Measurements from ENCODE around the gene PRKACA.
"Not testable (repeated sequence)": the region's sequence is repeated elsewhere in the genome, so short reads cannot be mapped to it uniquely, and the experiment has no call there.

The PRKACA gene

DNA sequence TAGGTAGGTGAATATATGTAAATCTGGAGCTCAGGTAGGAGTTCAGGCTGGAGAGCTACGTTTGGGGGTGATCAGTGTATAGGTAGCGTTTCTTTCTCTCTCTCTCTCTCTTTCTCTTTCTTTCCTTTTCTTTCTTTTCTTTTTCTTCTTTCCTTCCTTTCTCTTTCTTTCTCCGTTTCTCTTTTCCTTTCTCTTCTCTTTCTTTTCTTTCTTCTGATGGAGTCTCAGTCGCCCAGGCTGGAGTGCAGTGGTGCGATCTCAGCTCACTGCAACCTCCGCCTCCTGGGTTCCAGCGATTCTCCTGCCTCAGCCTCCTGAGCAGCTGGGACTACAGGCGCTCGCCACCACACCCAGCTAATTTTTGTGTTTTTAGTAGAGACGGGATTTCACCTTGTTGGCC is 28.6 kb upstream of the PRKACA start:
- not testable (repeated sequence) for H3K27ac ChIP-seq (ENCODE audit: extremely low read depth, low read depth, low read length); H3K9me3 ChIP-seq (ENCODE audit: control insufficient read depth, insufficient read depth, low read depth, low read length); H3K4me1 ChIP-seq (ENCODE audit: control insufficient read depth, insufficient read depth, low read length); H3K4me3 ChIP-seq (ENCODE audit: low read depth, low read length); H3K36me3 ChIP-seq (ENCODE audit: control insufficient read depth in 2 of 2, insufficient read depth in 1 of 2, low read length in 2 of 2)
- TF ChIP-seq ZNF366 (tag by site-specific recombination; conservative IDR thresholded peaks at IDR 0.05) (peak; percentile 67), PRDM1 (tag by site-specific recombination; IDR thresholded peaks at IDR 0.05) (peak; percentile 97)
- ChIA-PET POLR2A (interaction anchor here (2.6 kb wide), 1 partner anchor 9 kb away, joined by 13 read pairs; the partner anchor contains the start of gene ASF1B), CTCF (interaction anchor here (0.5 to 3.7 kb wide), 5 partner anchors 9 to 275 kb away, joined by 3 to 26 read pairs (median 4); partner anchors contain the start of gene ASF1B)

DNA sequence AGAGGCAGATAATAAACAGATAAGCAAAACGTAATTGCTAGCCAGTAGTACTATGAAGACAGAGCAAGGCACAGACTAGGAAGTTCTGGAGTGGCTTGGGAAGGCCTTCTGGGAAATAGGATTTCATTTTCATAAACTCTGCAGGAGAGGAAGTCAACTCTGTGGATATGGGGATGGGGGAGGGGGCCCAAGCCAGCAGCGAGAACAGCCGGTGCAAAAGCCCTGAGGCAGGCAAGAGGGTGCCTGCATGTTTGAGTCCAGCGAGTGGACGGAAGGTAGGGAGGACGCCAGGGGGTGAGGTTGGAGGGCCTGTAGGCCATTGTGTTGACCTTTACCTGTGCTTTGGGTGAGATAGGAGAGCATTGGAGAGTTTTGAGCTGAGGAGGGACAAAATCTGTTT is 27.8 kb upstream of the PRKACA start:
- TF ChIP-seq ZNF341 (tag by site-specific recombination; IDR thresholded peaks at IDR 0.05; ENCODE audit: low read depth) (peak; percentile 76), SP7 (tag by site-specific recombination; IDR thresholded peaks at IDR 0.05) (no peak), ZNF623 (tag by site-specific recombination; IDR thresholded peaks at IDR 0.05) (peak; percentile 95)
- H3K36me3 ChIP-seq (ENCODE audit: control insufficient read depth in 2 of 2, insufficient read depth in 1 of 2, low read length in 2 of 2): no peaks in the 10 kb centered on the region; a peak in 1 of 3 replicates
- ChIA-PET POLR2A (interaction anchor here (2.6 kb wide), 1 partner anchor 9 kb away, joined by 13 read pairs; the partner anchor contains the start of gene ASF1B), CTCF (interaction anchor here (0.5 to 3.7 kb wide), 4 partner anchors 9 to 249 kb away, joined by 3 to 26 read pairs (median 5); partner anchors contain the start of gene ASF1B)
- H3K4me1 ChIP-seq (ENCODE audit: control insufficient read depth, insufficient read depth, low read length): no peaks in the 10 kb centered on the region
- no peak overlapping the region for H3K4me3 ChIP-seq (ENCODE audit: low read depth, low read length)
- no peaks in the 10 kb centered on the region for H3K9me3 ChIP-seq (ENCODE audit: control insufficient read depth, insufficient read depth, low read depth, low read length)
- no peak overlapping the region for H3K27ac ChIP-seq (ENCODE audit: extremely low read depth, low read depth, low read length)

DNA sequence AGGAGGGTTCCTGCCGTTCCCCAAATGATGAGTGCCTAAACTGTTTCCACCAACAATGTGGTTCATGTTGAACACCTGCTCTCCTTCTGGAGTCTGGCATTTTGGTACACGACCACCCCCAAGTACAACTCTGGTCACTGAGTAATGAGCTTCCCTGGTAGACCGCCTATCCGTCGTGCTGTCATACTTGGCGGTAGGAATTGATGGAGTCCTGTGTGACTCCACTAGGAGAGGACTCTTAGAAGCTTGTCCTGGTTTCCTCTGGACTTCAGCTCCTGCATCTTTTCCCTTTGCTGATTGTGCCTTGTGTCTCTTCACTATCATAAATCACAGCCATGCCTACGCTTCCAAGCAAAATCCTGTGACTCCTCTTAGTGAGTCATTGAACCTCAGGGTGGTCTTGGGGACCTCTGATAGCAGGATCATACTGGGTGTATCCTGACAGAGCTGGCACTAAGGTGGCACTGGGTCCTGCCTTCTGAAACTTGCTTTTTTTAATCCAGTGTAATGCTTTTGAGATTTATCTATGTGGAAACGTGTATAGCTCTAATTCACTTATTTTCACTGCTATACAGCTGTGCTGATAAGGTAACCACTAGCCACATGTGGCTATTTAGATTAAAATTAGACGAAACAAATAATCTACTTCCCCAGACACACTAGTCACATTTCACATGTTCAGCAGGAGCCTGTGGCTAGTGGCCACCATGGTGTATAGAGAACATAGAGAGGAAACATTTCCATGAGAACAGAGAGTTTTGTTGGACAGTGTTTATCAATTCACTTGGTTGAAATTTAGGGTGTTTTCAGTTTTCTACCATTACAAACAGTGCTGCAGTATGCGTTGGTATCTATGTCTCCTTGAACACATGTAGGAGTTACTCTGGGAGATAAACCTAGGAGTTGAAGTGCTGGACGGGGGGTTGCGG is 25.0 kb upstream of the PRKACA start:
- CTCF ChIA-PET: interaction anchor here (0.6 kb wide), 2 partner anchors 33 to 336 kb away, joined by 3 to 4 read pairs; no protein-coding TSS in a partner anchor
- H3K4me3 ChIP-seq (ENCODE audit: low read depth, low read length): no peak overlapping the region
- H3K4me1 ChIP-seq (ENCODE audit: control insufficient read depth, insufficient read depth, low read length): no peaks in the 10 kb centered on the region
- H3K36me3 ChIP-seq (ENCODE audit: control insufficient read depth in 2 of 2, insufficient read depth in 1 of 2, low read length in 2 of 2): no peaks in the 10 kb centered on the region; a peak in 1 of 3 replicates
- TF ChIP-seq SP7 (tag by site-specific recombination; IDR thresholded peaks at IDR 0.05): no peak
- TF ChIP-seq, protein P1, sequence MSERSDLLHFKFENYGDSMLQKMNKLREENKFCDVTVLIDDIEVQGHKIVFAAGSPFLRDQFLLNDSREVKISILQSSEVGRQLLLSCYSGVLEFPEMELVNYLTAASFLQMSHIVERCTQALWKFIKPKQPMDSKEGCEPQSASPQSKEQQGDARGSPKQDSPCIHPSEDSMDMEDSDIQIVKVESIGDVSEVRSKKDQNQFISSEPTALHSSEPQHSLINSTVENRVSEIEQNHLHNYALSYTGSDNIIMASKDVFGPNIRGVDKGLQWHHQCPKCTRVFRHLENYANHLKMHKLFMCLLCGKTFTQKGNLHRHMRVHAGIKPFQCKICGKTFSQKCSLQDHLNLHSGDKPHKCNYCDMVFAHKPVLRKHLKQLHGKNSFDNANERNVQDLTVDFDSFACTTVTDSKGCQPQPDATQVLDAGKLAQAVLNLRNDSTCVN (tag by site-specific recombination; optimal IDR thresholded peaks at IDR 0.05): no peak
- TF ChIP-seq, protein P2, sequence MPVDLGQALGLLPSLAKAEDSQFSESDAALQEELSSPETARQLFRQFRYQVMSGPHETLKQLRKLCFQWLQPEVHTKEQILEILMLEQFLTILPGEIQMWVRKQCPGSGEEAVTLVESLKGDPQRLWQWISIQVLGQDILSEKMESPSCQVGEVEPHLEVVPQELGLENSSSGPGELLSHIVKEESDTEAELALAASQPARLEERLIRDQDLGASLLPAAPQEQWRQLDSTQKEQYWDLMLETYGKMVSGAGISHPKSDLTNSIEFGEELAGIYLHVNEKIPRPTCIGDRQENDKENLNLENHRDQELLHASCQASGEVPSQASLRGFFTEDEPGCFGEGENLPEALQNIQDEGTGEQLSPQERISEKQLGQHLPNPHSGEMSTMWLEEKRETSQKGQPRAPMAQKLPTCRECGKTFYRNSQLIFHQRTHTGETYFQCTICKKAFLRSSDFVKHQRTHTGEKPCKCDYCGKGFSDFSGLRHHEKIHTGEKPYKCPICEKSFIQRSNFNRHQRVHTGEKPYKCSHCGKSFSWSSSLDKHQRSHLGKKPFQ (tag by site-specific recombination; IDR thresholded peaks at IDR 0.05): no peak
- no peak for TF ChIP-seq ZNF24 (tag by site-specific recombination; IDR thresholded peaks at IDR 0.05)
- TF ChIP-seq, protein P3, sequence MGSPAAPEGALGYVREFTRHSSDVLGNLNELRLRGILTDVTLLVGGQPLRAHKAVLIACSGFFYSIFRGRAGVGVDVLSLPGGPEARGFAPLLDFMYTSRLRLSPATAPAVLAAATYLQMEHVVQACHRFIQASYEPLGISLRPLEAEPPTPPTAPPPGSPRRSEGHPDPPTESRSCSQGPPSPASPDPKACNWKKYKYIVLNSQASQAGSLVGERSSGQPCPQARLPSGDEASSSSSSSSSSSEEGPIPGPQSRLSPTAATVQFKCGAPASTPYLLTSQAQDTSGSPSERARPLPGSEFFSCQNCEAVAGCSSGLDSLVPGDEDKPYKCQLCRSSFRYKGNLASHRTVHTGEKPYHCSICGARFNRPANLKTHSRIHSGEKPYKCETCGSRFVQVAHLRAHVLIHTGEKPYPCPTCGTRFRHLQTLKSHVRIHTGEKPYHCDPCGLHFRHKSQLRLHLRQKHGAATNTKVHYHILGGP (tag by site-specific recombination; IDR thresholded peaks at IDR 0.05): no peak
- no peak for TF ChIP-seq ZNF660 (tag by site-specific recombination; IDR thresholded peaks at IDR 0.05)
- TF ChIP-seq ZNF514 (tag by site-specific recombination; IDR thresholded peaks at IDR 0.05): no peak
- TF ChIP-seq, protein P4, sequence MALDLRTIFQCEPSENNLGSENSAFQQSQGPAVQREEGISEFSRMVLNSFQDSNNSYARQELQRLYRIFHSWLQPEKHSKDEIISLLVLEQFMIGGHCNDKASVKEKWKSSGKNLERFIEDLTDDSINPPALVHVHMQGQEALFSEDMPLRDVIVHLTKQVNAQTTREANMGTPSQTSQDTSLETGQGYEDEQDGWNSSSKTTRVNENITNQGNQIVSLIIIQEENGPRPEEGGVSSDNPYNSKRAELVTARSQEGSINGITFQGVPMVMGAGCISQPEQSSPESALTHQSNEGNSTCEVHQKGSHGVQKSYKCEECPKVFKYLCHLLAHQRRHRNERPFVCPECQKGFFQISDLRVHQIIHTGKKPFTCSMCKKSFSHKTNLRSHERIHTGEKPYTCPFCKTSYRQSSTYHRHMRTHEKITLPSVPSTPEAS (tag by site-specific recombination; IDR thresholded peaks at IDR 0.05): no peak
- no peak for TF ChIP-seq ZNF2 (tag by site-specific recombination; IDR thresholded peaks at IDR 0.05)
- TF ChIP-seq KLF8 (tag by site-specific recombination; IDR thresholded peaks at IDR 0.05): no peak
- TF ChIP-seq BCL11A (tag by site-specific recombination; IDR thresholded peaks at IDR 0.05; ENCODE audit: low read depth): no peak
- TF ChIP-seq GLIS1 (tag by site-specific recombination; IDR thresholded peaks at IDR 0.05): no peak
- no peak for TF ChIP-seq ZNF221 (tag by site-specific recombination; IDR thresholded peaks at IDR 0.05; ENCODE audit: borderline replicate concordance)
- TF ChIP-seq YY1 (tag by site-specific recombination; IDR thresholded peaks at IDR 0.05): no peak
- TF ChIP-seq ZNF791 (tag by site-specific recombination; IDR thresholded peaks at IDR 0.05): no peak
- no peak for TF ChIP-seq ZNF571 (tag by site-specific recombination; IDR thresholded peaks at IDR 0.05)
- no peak for TF ChIP-seq ZNF701 (tag by site-specific recombination; IDR thresholded peaks at IDR 0.05)
- no peak for TF ChIP-seq ZNF292 (tag by site-specific recombination; IDR thresholded peaks at IDR 0.05; ENCODE audit: borderline replicate concordance, low read depth)
- no peak for TF ChIP-seq ZNF707 (tag by site-specific recombination; IDR thresholded peaks at IDR 0.05)
- POLR2A ChIA-PET: interaction anchor here (0.7 kb wide), 1 partner anchor 216 kb away, joined by 5 read pairs; no protein-coding TSS in a partner anchor
- H3K9me3 ChIP-seq (ENCODE audit: control insufficient read depth, insufficient read depth, low read depth, low read length): no peaks in the 10 kb centered on the region
- H3K27ac ChIP-seq (ENCODE audit: extremely low read depth, low read depth, low read length): no peak overlapping the region

Data from HEK293 (cell line).